Heart left ventricle (tissue), 13 donors: Measurements from ENCODE around the gene SH3PXD2A.

ENCODE experiments used
- CTCF ChIP-seq, 12 donors: fragments of 200-600 bp; sonication (generic) in 4 of 12; IDR thresholded peaks; one replicate each; pipeline versions ENCODE4 v1.5.0 to v1.8.0; 2018 to 2022; ENCODE audit warnings: antibody characterized with exemption in 12 of 12, mild to moderate bottlenecking in 5 of 12
- POLR2A ChIP-seq, 2 donors: fragments of 450-650 bp; IDR thresholded peaks; one replicate each; pipeline ENCODE4 v1.6.1; 2017; ENCODE audit warnings: antibody characterized with exemption in 2 of 2, mild to moderate bottlenecking in 2 of 2, moderate library complexity in 2 of 2
- donor health status: ischemic (EF 13 %, LVEDD 7.1; RV severe dilation, severe dysfunction).
- donor health status: DM: no; HTN: yes; CAD: no.
- donor health status: DM: no; HTN: no; CAD: no.
- donor health status: ischemic (EF 25% LVEDD 6.9; RV normal size, moderate dysfunction).
- donor health status: ischemic (EF 25% LVEDD 5.7; RV mildly dilated, moderate dysfunction).
- donor health status: ischemic (EF 35%, LVEDD 5.7; RV mildly dilated, moderate dysfunction).
- donor health status: nonischemic (EF 11% LVEDD 7.7; RV severe dilation, severe dysfunction).
- donor health status: DM: yes; HTN: yes; CAD: no.
- donor health status: PGD.
- donor health status: ischemic (EF 29% LVEDD 5.4; RV normal size, mild dysfunction).
- donor health status: nonischemic (EF 23%, LVEDD 6.1; RV moderate dilation, normal function).

- TF ChIP-seq CTCF (IDR thresholded peaks at IDR 0.05) (no peak), POLR2A (IDR thresholded peaks at IDR 0.05) (no peak)
Observed at GRCh38 chr10:103890194-103890658, 34.9 kb upstream of the SH3PXD2A start.
